Activated T-helper 1 cell treated with anti-CD3 and anti-CD28 coated beads, Interleukin-2, amount 50 U/mL, for 16 hours (primary cell): ENCODE measurements around the gene HSD3B7.
A peak's percentile ranks its signal among the peaks of the same experiment; 100 is the strongest.
"Not testable (repeated sequence)": the region's sequence is repeated elsewhere in the genome, so short reads cannot be mapped to it uniquely, and the experiment has no call there.

ENCODE experiments used
- DNase-seq, 2 donors: peaks; one replicate each; pipeline ENCODE4 v3.0.0-alpha.2; 2020; ENCODE audit warnings: low read depth in 1 of 2, low spot score in 1 of 2

The HSD3B7 gene

DNA sequence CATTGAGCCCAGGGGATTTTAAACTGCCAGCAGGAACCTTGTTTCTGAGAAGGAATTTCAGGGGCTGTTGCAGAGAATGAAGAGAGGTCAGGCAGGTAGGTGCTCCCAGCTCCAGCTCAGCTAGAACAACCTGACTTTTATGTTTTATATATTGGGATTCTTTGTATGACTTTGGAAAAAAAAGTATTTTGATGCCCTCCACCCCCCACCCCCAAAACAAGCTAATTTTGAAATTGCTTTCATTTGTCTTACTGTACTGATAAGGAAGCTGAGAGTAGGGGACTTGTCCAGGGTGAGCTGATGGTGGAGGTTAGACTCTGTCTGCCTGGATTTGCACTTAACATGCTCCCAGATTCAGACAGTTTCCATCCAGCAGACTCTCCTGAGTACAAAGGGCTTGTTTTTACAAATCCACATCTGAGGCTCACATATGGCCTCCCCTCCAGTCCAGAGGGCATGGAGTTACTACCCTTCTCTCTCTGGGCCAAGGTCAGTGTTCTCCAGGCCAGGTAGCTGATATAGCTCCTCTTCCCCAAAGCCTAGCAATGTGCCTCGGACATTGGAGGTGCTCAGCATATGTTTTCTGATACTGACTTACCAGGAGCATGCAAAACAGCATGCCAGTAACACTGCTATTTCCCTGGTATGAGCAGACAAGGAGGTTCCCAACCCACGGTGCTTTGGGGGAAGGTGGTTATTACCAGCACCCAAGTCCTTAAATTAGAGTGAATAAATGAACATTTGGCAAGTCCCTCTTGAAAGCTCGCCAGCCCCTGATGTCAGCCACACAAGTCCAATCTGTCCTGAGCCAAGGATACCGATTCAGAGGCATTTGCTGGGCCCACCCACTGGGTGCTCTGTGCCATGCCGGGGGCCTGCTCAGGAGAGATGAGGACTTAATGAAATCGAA, 14.1 kb downstream of the HSD3B7 start:
- DNase-seq, result no peak

DNA sequence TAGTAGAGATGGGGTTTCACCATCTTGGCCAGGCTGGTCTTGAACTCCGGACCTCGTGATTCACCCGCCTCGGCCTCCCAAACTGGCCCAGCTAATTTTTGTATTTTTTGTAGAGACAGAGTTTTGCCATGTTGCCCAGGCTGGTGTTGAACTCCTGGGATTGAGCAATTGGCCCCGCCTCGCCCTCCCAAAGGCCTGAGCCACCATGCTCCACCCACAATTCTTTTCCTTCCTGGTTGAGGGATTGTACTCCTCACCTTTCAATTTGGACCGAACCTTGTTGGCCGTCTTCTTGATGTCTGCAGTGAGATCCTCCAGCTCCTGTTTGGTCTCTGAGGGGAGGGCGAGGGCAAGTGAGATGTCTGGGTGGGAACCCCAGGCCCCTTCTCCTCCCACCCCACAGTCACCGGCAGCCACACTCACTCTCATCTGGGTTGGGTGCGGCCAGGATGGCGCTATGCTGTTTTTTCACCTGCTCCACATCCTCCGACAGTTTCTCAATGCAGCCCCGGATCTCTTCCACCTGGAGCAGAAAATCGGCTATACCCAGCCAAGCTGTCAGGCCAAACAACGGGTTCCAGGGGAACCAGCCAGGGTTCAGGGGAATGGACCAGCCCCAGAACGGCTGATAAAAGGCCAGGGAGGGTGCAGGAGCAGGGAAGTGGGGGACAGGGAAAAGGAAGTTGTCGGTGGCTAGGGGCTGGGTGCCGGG, 15.8 kb downstream of the HSD3B7 start:
- DNase-seq, result no peak

DNA sequence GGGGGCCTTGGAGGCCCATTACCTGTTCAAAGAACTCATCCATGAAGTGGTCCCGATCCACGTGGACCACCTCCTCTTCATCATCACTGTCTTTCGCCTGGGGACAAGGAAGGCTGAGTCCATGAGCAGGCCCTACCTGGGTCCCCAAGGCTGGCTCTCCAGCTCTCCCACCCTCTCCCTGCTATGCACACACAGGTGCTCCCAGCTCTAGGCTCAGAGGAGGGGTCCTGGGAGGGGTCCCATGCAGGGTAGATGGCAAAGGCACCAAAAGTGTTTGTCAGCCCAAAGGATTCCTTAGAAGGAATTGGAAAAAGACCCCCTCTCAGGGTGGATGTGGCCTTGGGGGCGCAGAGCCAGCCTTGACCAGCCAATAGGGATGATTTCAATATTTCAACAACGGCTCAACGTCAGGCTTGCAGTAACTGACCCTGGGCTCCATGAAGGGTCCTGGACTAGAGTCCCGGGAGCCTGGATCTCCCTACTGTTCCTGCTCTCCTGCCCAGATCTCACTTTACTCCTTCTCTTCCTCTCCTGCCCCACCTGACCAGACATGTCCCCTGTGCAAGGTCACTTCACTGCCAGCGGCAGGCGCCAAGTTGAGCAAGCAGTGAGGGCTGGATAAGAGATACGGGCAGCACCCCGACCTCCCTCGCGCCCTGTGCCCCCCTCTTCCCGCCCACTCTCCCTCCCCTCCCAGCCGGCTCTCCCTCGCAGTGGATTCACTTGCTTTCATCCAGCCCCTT, 16.7 kb downstream of the HSD3B7 start:
- no peak for DNase-seq

DNA sequence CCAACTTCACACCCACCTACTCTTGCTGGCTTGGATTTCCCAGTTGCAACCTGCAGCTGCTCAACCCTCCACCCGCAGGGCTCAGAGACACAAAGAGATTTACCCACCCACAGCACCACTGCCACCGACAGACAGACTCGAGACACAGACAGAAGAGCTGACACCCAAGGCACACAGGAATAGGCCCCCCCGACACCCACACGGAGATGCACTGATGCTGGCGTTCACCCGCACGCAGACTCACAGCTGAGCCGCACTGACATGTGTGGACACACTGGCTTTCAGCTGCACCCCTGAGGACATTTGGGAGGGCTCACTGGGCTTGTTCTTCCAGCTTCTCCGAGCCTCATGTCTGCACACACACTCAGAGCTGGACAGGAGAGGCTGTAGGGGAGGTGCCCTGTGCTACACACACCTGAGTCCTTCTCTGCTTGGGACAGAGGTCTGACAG, 17.3 kb downstream of the HSD3B7 start:
- no peak for DNase-seq

DNA sequence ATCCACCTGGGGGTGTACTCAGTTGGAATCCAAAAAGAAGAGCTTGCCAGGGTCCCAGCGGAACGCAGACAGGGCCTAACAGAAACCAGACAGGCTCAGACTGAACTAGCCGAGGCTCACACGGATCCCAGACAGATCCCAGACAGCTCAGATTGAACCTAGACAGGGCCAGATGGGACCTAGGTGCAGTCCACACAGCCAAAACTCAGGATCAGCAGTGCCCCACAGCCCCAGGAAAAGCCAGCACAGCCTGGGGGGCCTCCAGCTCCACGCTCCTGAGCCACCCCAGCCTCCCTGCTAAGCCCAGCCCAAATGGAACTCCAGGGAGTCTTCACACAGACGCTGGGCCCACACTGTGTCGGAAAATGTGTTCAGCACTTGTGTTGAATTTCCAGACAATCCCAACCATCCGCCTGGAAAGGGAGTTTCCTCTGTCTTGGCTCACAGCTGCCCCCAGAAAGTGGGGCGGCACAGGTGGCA, 17.9 kb downstream of the HSD3B7 start:
- no peak for DNase-seq

DNA sequence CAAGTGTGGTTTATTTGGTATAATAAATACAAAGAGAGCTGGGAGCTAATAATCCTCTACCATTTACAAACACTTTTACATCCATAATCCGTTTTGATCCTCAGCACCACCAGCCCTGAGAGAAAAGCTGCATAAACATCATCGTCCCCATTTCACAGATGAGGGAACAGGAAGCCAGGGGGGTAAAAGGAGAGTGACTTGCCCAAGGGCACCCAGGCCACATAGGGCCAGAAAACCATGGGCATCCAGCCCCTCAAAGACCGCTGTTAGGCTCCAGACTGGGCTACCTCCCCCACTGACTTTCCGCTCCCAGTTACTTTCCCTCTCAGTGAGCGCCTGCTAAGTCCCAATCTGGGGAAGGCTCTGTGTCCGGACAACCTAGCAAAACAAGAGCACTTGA, 18.7 kb downstream of the HSD3B7 start:
- no peak for DNase-seq

DNA sequence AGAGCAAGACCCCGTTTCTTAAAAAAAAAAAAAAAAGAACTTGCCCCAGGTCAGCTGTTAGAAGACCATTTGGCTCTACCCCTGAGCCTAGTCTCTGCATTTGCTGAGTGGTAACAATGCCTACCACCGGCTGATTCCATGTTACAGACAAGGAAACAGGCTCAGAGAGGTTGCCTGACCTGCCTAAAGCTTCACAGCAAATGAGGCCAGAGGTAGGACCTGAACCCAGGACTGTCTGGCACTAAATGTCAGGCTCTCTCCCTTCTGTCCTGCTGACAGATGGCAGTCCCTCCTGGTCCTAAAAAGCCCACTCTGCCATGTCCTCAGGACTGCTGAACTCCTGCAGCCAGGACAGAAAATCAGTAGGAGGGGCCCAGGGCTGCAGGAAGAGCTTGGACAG, 19.7 kb downstream of the HSD3B7 start:
- no peak for DNase-seq

DNA sequence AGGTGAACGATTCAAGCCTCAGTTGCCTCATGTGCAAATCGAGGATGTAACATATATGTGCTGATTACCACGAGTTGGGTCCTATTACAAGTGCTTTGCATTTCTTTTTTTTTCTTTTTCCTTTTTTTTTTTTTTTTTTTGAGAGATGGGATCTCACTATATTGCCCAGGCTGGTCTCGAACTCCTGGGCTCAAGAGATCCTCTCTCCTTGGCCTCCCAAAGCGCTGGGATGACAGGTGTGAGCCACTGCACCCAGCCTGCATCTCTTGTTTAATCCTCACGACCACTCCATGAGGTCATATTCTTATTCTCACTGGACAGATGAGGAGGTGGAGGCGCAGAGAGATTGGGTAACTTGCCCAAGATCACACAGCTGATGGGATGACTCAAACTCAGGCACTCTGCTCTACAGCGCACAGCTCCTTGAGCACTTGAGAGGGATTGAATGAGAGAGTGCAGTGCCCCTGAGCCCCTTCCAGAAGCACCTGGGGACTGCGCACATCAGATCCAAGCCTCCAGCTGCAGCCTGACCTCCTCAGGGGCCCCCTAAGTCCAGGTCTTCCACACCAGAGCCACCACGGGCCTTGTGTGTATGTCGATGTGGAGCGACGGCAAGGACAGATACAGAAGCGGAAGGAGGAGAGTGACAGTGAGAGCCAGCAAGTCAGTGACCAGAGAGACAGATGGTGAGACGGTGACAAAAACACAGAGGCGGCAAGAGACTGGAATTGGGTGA, 20.5 kb downstream of the HSD3B7 start:
- no peak for DNase-seq

DNA sequence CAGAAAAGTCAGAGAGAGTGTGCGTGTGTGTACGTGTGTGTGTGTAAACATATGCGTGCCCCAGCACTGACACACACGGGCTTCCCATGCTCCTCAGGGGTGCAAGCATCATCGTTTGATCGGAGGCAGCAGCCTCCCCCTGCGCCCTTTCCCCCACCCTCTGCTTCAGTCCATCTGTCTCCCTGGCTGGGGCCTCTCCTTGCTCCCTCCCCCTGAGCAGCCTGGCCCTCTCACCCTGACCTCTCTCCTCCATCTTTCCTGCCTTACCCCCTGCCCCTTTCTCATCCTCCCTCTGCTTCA, 21.0 kb downstream of the HSD3B7 start:
- no peak for DNase-seq

DNA sequence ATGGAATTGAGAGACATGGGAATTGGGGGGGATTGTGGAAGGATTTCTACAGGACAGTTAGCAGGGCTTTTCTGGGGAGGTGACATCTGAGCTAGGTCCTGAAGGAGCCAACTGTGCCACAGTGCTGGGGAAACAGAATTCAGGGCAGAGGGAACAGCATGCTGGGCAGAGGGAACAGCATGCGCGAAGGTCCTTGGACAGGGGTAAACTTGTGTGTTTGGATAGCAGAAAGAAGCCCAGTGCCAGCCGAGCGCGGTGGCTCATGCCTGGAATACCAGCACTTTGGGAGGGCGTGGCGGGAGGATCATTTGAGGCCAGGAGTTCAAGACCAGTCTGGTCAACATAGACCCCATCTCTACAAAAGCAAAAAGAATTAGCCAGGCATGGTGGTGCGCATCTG, 21.6 kb downstream of the HSD3B7 start:
- DNase-seq, result no peak

DNA sequence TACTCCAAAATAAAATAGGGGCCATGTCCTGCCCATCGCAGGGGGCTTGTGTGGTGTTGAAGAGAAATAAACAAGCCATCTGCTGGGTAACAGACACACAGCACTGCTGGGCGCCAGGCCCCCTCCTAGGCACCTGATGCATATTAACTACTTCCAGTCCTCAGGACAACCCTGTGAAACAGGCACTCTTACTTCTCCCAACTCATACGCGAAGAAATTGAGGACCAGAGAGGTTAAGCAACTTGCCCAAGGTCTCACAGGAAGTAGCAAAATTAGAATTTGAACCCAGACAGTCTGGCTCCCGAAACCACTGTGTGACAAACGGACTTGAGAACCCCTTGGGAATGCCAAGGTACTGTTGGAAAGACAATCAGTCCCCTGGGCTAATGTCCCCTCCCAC, 22.7 kb downstream of the HSD3B7 start:
- DNase-seq, result no peak

DNA sequence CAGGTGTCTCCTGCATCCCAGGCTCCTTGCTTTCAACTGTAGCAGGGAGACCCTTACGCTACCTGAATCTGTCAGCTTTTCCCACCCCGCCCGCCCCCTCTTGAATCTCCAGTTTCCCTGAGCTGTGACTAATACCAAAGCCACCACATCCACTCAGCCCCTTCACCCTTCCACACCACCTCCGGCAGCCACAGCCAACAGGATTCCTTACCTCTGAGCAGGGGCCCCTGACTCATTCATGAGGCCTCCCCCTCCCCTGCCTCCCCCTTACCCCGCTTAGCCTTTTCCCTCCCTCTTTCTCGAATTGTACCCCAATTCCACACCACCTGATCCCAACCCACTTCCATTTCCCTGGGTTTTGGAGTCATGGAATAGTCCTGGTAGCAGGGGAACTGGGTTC, 23.1 kb downstream of the HSD3B7 start:
- no peak for DNase-seq

DNA sequence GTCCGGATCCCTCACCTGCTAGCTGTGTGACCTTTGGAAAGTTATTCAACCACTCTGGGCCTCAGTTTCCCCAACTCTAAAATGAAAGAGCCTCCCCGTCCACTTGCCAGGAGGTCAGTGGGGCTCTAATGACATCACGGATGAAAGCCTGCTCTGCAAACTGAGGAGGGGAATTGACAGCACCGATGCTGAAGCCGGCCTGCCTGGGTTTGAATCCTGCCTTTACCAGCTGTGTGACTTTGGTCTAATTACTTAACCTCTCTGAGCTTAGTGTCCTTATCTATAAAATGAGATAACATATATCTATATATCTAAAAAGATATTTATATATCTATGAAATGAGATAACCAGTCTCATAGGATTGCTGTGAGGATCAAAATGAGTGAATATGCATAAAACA, 23.5 kb downstream of the HSD3B7 start:
- DNase-seq, result no peak

DNA sequence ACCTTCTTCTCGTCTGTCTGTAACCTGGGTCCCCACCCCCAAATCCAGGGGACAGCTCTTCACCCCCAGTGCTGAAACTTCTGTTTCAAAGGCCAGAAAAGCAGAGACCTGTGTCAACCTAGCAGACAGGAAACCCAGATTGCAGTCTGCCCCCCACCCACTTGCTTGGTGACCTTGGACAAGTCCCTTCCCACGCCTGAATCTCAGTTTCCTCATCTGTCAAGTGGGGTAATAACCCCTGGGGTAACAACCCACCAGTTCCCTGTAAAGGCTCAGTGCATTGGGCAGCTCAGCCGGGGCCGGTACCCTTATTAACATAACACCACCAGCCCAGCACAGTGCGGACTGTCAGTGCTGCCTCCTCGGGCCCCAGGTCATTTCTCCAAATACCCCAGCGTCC, 24.1 kb downstream of the HSD3B7 start:
- DNase-seq, result no peak

DNA sequence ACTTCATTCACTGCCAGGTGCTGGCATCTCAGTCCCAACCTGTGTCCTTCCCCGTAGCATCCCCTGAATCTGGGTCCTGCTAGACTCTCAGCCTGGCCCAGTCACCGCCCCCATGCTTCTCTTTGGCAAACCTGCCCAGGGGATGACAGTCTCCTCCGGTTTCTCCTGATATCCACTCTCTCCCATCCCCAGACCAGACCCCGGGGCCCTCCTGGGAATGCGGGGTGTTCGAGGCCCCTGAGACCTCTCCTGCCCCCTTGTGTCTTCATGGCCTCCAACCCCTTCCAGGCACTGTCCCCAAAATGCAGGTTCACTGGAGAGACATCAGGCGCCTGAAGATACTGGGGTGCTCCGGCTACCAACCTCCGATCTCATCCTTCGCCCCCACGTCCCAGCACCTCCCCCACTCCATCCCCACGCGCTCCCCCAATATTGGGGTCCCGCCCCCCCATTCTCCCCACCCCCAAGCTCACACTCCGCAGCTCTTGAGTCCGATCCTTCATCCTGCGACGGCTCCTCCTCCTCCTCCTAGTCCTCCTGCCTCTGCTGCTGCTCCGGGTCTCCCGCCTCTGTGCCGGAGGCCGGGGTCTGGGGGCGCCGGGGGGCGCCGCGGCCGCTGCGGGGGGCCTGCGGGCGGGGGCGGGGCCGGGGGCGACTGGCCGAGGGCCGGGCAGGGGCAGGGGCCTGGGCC, 25.0 kb downstream of the HSD3B7 start:
- DNase-seq, result no peak

DNA sequence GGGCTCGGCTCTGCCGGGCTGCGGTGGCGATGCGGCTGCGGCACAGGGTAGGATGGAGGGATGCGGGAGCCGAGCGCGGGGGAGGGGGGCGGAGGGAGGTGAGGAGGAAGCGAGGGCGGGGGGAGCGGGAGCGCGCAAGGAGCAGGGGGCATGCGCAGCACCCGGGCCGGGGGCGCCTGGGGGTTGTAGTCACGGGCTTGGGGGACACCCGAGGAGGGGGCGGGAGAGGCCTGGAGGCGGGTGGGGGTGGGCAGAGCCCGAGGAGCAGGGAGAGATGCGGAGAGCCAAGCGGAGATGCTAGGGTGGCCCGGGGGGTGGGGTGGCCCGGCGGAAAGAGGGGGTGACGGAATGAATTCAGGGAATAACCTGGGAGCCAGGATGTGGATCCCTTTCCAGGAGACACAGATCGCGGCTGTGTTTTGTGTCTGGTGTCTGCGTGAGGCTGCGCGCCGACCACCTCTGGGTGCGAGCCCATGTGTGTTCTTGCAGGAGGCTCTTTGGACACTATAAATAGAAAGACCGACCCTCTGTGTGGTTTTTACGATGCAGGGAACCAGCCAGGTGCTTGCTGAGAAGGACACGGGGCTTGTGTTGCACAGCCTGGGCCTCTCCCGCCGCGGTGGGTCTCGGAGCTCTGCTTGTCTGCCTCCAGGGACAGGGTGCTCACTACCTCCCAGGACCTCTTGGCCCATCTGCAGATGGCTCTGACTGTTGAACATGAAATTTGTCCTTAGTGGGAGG, 25.7 kb downstream of the HSD3B7 start, which contains the start of gene STX1B:
Gene STX1B, minus strand, starts transcription at position 54 of the 741 bp plus-strand sequence. CDS start 242 bp downstream, outside the sequence.
- peak; percentile 22 to 34 for DNase-seq

DNA sequence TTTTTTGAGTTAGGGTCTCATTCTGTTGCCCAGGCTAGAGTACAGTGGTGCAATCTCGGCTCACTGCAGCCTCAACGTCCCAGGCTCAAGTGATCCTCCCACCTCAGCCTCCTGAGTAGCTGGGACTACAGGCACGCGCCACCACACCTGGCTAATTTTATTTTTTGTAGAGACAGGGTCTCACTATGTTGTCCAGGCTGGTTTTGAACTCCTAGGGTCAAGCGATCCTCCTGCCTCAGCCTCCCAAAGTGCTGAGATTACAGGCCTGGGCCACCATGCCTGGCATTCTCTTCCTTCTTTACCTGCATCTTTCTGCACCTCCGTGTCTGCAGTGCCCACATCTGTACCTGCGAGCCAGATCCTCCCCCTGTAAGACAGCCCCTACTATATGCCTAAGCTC, 26.8 kb downstream of the HSD3B7 start:
- not testable (repeated sequence) for DNase-seq

DNA sequence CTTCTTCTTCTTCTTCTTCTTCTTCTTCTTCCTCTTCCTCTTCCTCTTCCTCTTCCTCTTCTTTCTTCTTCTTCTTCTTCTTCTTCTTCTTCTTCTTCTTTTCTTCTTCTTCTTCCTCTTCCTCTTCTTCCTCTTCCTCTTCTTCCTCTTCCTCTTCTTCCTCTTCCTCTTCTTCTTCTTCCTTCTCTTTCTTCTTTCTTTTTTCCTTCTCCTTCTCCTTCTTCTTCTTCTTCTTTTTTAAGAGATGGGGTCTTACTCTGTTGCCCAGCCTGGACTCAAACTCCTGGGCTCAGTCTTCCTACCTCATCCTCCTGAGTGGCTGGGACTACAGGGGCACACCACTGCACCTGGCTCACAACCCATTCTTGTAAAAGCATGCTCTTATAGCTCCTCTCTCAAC, 28.3 kb downstream of the HSD3B7 start:
- not testable (repeated sequence) for DNase-seq

DNA sequence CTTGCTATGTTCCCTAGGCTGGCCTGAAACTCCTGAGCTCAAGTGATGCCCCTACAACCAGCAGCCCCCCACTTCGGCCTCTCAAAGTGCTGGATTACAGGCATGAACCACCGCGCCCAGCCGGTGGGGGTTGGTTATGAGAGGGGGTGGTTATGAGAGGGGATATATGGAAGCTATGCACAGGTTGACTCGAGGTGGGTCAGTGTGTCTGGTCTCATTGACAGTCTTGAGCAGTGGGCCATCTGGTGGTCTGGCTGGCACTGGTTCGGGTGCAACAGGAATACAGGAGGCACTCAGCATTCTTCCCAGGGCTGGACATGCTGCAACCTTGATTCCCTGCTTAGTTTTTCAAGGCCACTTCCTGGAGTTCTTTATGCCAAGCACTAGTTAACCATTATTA, 31.0 kb downstream of the HSD3B7 start:
- no peak for DNase-seq

DNA sequence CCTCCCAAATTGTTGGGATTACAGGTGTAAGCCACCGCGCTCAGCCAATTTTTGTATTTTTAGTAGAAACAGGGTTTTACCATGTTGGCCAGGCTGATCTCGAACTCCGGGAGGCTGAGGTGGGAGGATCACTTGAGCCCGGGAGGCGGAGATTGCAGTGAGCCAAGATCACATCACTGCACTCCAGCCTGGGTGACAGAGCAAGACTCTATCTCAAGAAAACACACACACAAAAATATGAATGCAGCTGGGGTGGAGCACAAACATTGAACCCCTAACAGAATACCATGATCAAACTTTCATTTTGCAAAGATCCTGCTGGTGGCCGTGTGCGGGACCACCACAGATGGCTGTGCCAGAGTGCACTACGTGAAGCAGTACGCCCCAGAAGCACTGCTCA, 32.7 kb downstream of the HSD3B7 start:
- not testable (repeated sequence) for DNase-seq
